CD4-positive, alpha-beta T cell (primary cell): ENCODE measurements around the gene IQGAP2. TPM values are rescaled to one million over a fixed set of nuclear protein-coding genes. Genes with fewer than 3 reads are reported as not detected.
A peak's percentile ranks its signal among the peaks of the same experiment; 100 is the strongest.

Experiments
- ATAC-seq: fragments of 200-7000 bp; cut with Tn5 transposase; one replicate; pipeline ENCODE4 v1.10.0; 2022; ENCODE audit warnings: mild to moderate bottlenecking; ENCODE audit not compliant: poor library complexity
- CTCF ChIA-PET: fragments of 350-600 bp; sonication (Branson Sonifier 250); formaldehyde crosslinking; loops from one replicate; lab custom pipeline; 2021; ENCODE audit warnings: antibody characterized with exemption, inconsistent platforms; lab: Charles Lee
- POLR2A ChIA-PET: fragments of 350-600 bp; sonication (Branson Sonifier 250); formaldehyde crosslinking; loops from one replicate; lab custom pipeline; 2021; ENCODE audit warnings: antibody characterized with exemption, inconsistent platforms; lab: Charles Lee
- DNase-seq, 14 experiments: peaks; one replicate each; pipeline ENCODE4 v3.0.0-alpha.2; 2013 to 2020; ENCODE audit warnings: mixed read lengths in 2 of 14
- H3K27ac ChIP-seq, 2 donors: one replicate each; pipeline versions ENCODE4 v1.5.1 to v1.7.0; 2013; ENCODE audit warnings: low read length in 2 of 2, low read depth in 1 of 2, mild to moderate bottlenecking in 1 of 2
- H3K27me3 ChIP-seq, 2 experiments: 1 replicate in 1 of 2; 2 replicates in 1 of 2; pipeline versions ENCODE4 v1.6.1 to v1.7.0; 2013; ENCODE audit warnings: low read length in 2 of 2, control low read depth in 1 of 2, mild to moderate bottlenecking in 1 of 2, moderate library complexity in 1 of 2; ENCODE audit not compliant: insufficient read depth in 2 of 2, control insufficient read depth in 1 of 2
- H3K36me3 ChIP-seq: one replicate; pipeline ENCODE4 v1.6.1; 2013; ENCODE audit warnings: low read length, control low read depth; ENCODE audit not compliant: insufficient read depth
- H3K4me1 ChIP-seq: one replicate; pipeline ENCODE4 v1.6.1; 2013; ENCODE audit warnings: low read length, control low read depth; ENCODE audit not compliant: insufficient read depth
- H3K4me3 ChIP-seq: one replicate; pipeline ENCODE4 v1.5.1; 2013; ENCODE audit warnings: mild to moderate bottlenecking, low read length, moderate library complexity
- H3K9me3 ChIP-seq, 2 experiments: 1 replicate in 1 of 2; 2 replicates in 1 of 2; pipeline versions ENCODE4 v1.6.1 to v1.7.0; 2013; ENCODE audit warnings: low read length in 2 of 2, mild to moderate bottlenecking in 2 of 2, control low read depth in 1 of 2, moderate library complexity in 1 of 2; ENCODE audit not compliant: control insufficient read depth in 1 of 2, insufficient read depth in 1 of 2
- H3K27ac Mint-ChIP-seq: one replicate; pipeline ENCODE4 v1.8.0; 2020; ENCODE audit warnings: mixed read lengths
- H3K27me3 Mint-ChIP-seq: one replicate; pipeline ENCODE4 v1.8.0; 2021; ENCODE audit warnings: mixed read lengths
- H3K36me3 Mint-ChIP-seq: one replicate; pipeline ENCODE4 v1.8.0; 2021; ENCODE audit warnings: low read depth, mixed read lengths
- H3K4me1 Mint-ChIP-seq: one replicate; pipeline ENCODE4 v1.8.0; 2021; ENCODE audit warnings: low read depth, mixed read lengths
- H3K4me3 Mint-ChIP-seq: one replicate; pipeline ENCODE4 v1.8.0; 2020; ENCODE audit warnings: mild to moderate bottlenecking, mixed read lengths
- H3K9me3 Mint-ChIP-seq: one replicate; pipeline ENCODE4 v1.8.0; 2020; ENCODE audit warnings: mixed read lengths
- CTCF ChIP-seq: fragments of 200-600 bp; IDR thresholded peaks from one replicate; pipeline ENCODE4 v1.8.0; 2022; ENCODE audit warnings: antibody characterized with exemption, mild to moderate bottlenecking
- intact Hi-C, 2 experiments: fragments of 100-400 bp; cut with DNase I in 1 of 2; cut with micrococcal nuclease in 1 of 2; formaldehyde crosslinking; loops; one replicate each; pipeline versions ENCODE4 v1.15.1 to v1.9.0; 2023 to 2025; cut with DNase I, micrococcal nuclease
- total RNA-seq, 174 experiments: library from RNA in 2 of 174; stranded (reverse) in 2 of 174; gene quantifications; one replicate each; pipeline ENCODE4 v1.2.3 and lab custom pipeline; 2021 to 2026

The IQGAP2 gene
- total RNA-seq, 2 experiments from 2014 or later = 58.8 TPM

- H3K27ac Mint-ChIP-seq = no peak overlapping the region
- intact Hi-C loops = no loop called here
- peaks cover 9% of the 10 kb centered on the region for H3K36me3 Mint-ChIP-seq
- ATAC-seq (no peak), DNase-seq (no peak)
- peaks cover 66% of the 10 kb centered on the region for H3K4me1 Mint-ChIP-seq
- ChIA-PET CTCF (no interaction called here), POLR2A (interaction anchor here (1.3 kb wide), 1 partner anchor 10 kb away, joined by 3 read pairs; no protein-coding TSS in a partner anchor)
- Histone ChIP-seq H3K27me3 (no peaks in the 10 kb centered on the region), H3K36me3 (peaks cover 6% of the 10 kb centered on the region), H3K4me1 (peaks cover 21% of the 10 kb centered on the region), H3K9me3 (no peaks in the 10 kb centered on the region), H3K4me3 (no peak overlapping the region), H3K27ac (no peak overlapping the region)
- H3K27me3 Mint-ChIP-seq = no peaks in the 10 kb centered on the region
- TF ChIP-seq CTCF = no peak
- H3K4me3 Mint-ChIP-seq = no peak overlapping the region
- H3K9me3 Mint-ChIP-seq = no peaks in the 10 kb centered on the region
Observed at GRCh38 chr5:76532973-76533372, 129.9 kb downstream of the IQGAP2 start.

GRCh38 chr5:76535577-76535976, 132.5 kb downstream of the IQGAP2 start:
- Mint-ChIP-seq H3K27me3 (no peaks in the 10 kb centered on the region), H3K9me3 (no peaks in the 10 kb centered on the region), H3K4me1 (peaks cover 70% of the 10 kb centered on the region), H3K4me3 (no peak overlapping the region), H3K36me3 (peaks cover 9% of the 10 kb centered on the region), H3K27ac (peak overlapping the region; percentile 27)
- H3K27ac ChIP-seq = no peak overlapping the region
- peaks cover 6% of the 10 kb centered on the region for H3K36me3 ChIP-seq
- POLR2A ChIA-PET = no interaction called here
- no peaks in the 10 kb centered on the region for H3K9me3 ChIP-seq
- H3K4me1 ChIP-seq = peaks cover 36% of the 10 kb centered on the region
- intact Hi-C loops = no loop called here
- CTCF ChIA-PET = interaction anchor here (1.0 kb wide), 1 partner anchor 9 kb away, joined by 4 read pairs; no protein-coding TSS in a partner anchor
- H3K4me3 ChIP-seq = no peak overlapping the region
- no peaks in the 10 kb centered on the region for H3K27me3 ChIP-seq
- DNase-seq (no peak), ATAC-seq (no peak)
- no peak for TF ChIP-seq CTCF

GRCh38 chr5:76537073-76537543, 134.0 kb downstream of the IQGAP2 start:
- H3K4me3 Mint-ChIP-seq = no peak overlapping the region
- H3K4me1 ChIP-seq = peaks cover 45% of the 10 kb centered on the region
- intact Hi-C loops = no loop called here
- no peak overlapping the region for H3K27ac ChIP-seq
- peaks cover 9% of the 10 kb centered on the region for H3K36me3 Mint-ChIP-seq
- no peaks in the 10 kb centered on the region for H3K27me3 ChIP-seq
- H3K9me3 ChIP-seq = no peaks in the 10 kb centered on the region
- ChIA-PET CTCF (interaction anchor here (1.5 kb wide), 1 partner anchor 10 kb away, joined by 3 read pairs; no protein-coding TSS in a partner anchor), POLR2A (interaction anchor here (0.7 kb wide), 1 partner anchor 36 kb away, joined by 3 read pairs; no protein-coding TSS in a partner anchor)
- DNase-seq (no peak), ATAC-seq (no peak)
- H3K36me3 ChIP-seq = peaks cover 6% of the 10 kb centered on the region
- peaks cover 77% of the 10 kb centered on the region for H3K4me1 Mint-ChIP-seq
- TF ChIP-seq CTCF = no peak
- H3K27ac Mint-ChIP-seq = peak overlapping the region; percentile 98
- H3K27me3 Mint-ChIP-seq = no peaks in the 10 kb centered on the region
- no peaks in the 10 kb centered on the region for H3K9me3 Mint-ChIP-seq
- H3K4me3 ChIP-seq = no peak overlapping the region
